Astrocyte (in vitro differentiated cells and primary cell): ENCODE results near the gene MRRF. TPM values are rescaled to one million over a fixed set of nuclear protein-coding genes. Genes with fewer than 3 reads are reported as not detected.
"Not testable (repeated sequence)": the region's sequence is repeated elsewhere in the genome, so short reads cannot be mapped to it uniquely, and the experiment has no call there.

Experiments
- DNase-seq: peaks from one replicate; pipeline ENCODE4 v3.0.0-alpha.2; 2010; ENCODE audit warnings: low read depth
- FAIRE-seq: peaks from 2 replicates; lab custom pipeline; 2011; peaks lifted over from hg19 to GRCh38; lab: Jason Lieb, UNC
- H2AFZ ChIP-seq: 2 replicates; pipeline ENCODE4 v1.6.0; 2012; ENCODE audit warnings: low read depth, low read length, inconsistent platforms
- H3K27ac ChIP-seq: 2 replicates; pipeline ENCODE4 v1.5.1; 2011; ENCODE audit warnings: low read depth, low read length, inconsistent platforms
- H3K27me3 ChIP-seq: 2 replicates; pipeline ENCODE4 v1.6.0; 2011; ENCODE audit warnings: low read length, inconsistent platforms; ENCODE audit not compliant: insufficient read depth
- H3K36me3 ChIP-seq: 2 replicates; pipeline ENCODE4 v1.5.1; 2011; ENCODE audit warnings: low read length, inconsistent platforms; ENCODE audit not compliant: insufficient read depth
- H3K4me1 ChIP-seq: 2 replicates; pipeline ENCODE4 v1.5.1; 2011; ENCODE audit warnings: low read length, inconsistent platforms; ENCODE audit not compliant: insufficient read depth
- H3K4me2 ChIP-seq: 2 replicates; pipeline ENCODE4 v1.6.0; 2012; ENCODE audit warnings: low read length, inconsistent platforms
- H3K4me3 ChIP-seq: 2 replicates; pipeline ENCODE4 v1.5.1; 2011; ENCODE audit warnings: low read depth, mild to moderate bottlenecking, low read length, inconsistent platforms; ENCODE audit not compliant: insufficient read depth
- H3K79me2 ChIP-seq: 2 replicates; pipeline ENCODE4 v1.6.0; 2012; ENCODE audit warnings: mild to moderate bottlenecking, low read length, inconsistent platforms; ENCODE audit not compliant: insufficient read depth
- H3K9ac ChIP-seq: 2 replicates; pipeline ENCODE4 v1.6.0; 2012; ENCODE audit warnings: mild to moderate bottlenecking, low read length, inconsistent platforms
- H3K9me3 ChIP-seq: 2 replicates; pipeline ENCODE4 v1.5.1; 2012; ENCODE audit warnings: low read depth, mild to moderate bottlenecking, low read length, inconsistent platforms; ENCODE audit not compliant: insufficient read depth
- H4K20me1 ChIP-seq: 2 replicates; pipeline ENCODE4 v1.6.0; 2012; ENCODE audit warnings: low read length, inconsistent platforms; ENCODE audit not compliant: insufficient read depth
- H3K27ac Mint-ChIP-seq: one replicate; pipeline ENCODE4 v1.8.0; 2021; ENCODE audit warnings: mild to moderate bottlenecking, mixed read lengths; ENCODE audit not compliant: unreplicated experiment
- H3K27me3 Mint-ChIP-seq: one replicate; pipeline ENCODE4 v1.8.0; 2021; ENCODE audit warnings: low read depth, mixed read lengths; ENCODE audit not compliant: unreplicated experiment
- H3K36me3 Mint-ChIP-seq: one replicate; pipeline ENCODE4 v1.8.0; 2021; ENCODE audit warnings: low read depth, mixed read lengths; ENCODE audit not compliant: unreplicated experiment
- H3K4me1 Mint-ChIP-seq: one replicate; pipeline ENCODE4 v1.8.0; 2021; ENCODE audit warnings: low read depth, mixed read lengths; ENCODE audit not compliant: unreplicated experiment
- H3K4me3 Mint-ChIP-seq: one replicate; pipeline ENCODE4 v1.8.0; 2021; ENCODE audit warnings: mild to moderate bottlenecking, moderate library complexity, mixed read lengths; ENCODE audit not compliant: unreplicated experiment
- H3K9me3 Mint-ChIP-seq: one replicate; pipeline ENCODE4 v1.8.0; 2021; ENCODE audit warnings: mild to moderate bottlenecking, mixed read lengths; ENCODE audit not compliant: unreplicated experiment
- CTCF ChIP-seq: IDR thresholded peaks from 2 replicates; pipeline ENCODE4 v1.5.1; 2011; ENCODE audit warnings: low read depth, mild to moderate bottlenecking, inconsistent platforms, low read length, moderate library complexity; ENCODE audit not compliant: insufficient read depth
- EZH2 ChIP-seq: IDR thresholded peaks from 2 replicates; pipeline ENCODE4 v1.6.1; 2012; ENCODE audit warnings: mild to moderate bottlenecking, low read length, inconsistent platforms; ENCODE audit not compliant: insufficient read depth
- total RNA-seq: library from RNA; stranded (reverse); gene quantifications from 2 replicates; pipeline ENCODE4 v1.2.1, GENCODE V29; 2021

Gene MRRF
- total RNA-seq, 1 donor from 2014 or later = 24.0 TPM

GRCh38 chr9:122327175-122327574 is 62.5 kb downstream of the MRRF start:
- H3K27ac Mint-ChIP-seq = no peak overlapping the region
- H3K9me3 ChIP-seq = no peaks in the 10 kb centered on the region
- H3K4me1 ChIP-seq = peaks cover 5% of the 10 kb centered on the region
- H2AFZ ChIP-seq = no peak overlapping the region
- H3K27me3 Mint-ChIP-seq = no peaks in the 10 kb centered on the region
- no peak overlapping the region for H3K4me3 ChIP-seq
- no peak overlapping the region for H3K4me3 Mint-ChIP-seq
- H3K36me3 Mint-ChIP-seq = peaks cover 10% of the 10 kb centered on the region
- no peak overlapping the region for H3K9ac ChIP-seq
- TF ChIP-seq EZH2 (no peak), CTCF (no peak)
- H3K79me2 ChIP-seq = no peaks in the 10 kb centered on the region
- H3K4me1 Mint-ChIP-seq = peaks cover 12% of the 10 kb centered on the region
- FAIRE-seq (no peak), DNase-seq (no peak)
- H4K20me1 ChIP-seq = no peaks in the 10 kb centered on the region
- H3K27ac ChIP-seq = no peak overlapping the region
- peaks cover 16% of the 10 kb centered on the region for H3K36me3 ChIP-seq
- no peaks in the 10 kb centered on the region for H3K9me3 Mint-ChIP-seq
- H3K4me2 ChIP-seq = no peak overlapping the region
- H3K27me3 ChIP-seq = no peaks in the 10 kb centered on the region

GRCh38 chr9:122329597-122329996 is 64.9 kb downstream of the MRRF start:
- Histone ChIP-seq H3K79me2 (no peaks in the 10 kb centered on the region), H3K4me2 (no peak overlapping the region), H2AFZ (no peak overlapping the region), H4K20me1 (no peaks in the 10 kb centered on the region), H3K36me3 (peaks cover 5% of the 10 kb centered on the region), H3K27ac (no peak overlapping the region), H3K27me3 (no peaks in the 10 kb centered on the region), H3K4me1 (peaks cover 5% of the 10 kb centered on the region), H3K9ac (no peak overlapping the region), H3K4me3 (no peak overlapping the region), H3K9me3 (no peaks in the 10 kb centered on the region)
- no peak for TF ChIP-seq EZH2
- no peak for TF ChIP-seq CTCF
- DNase-seq (no peak), FAIRE-seq (no peak)
- Mint-ChIP-seq H3K27ac (no peak overlapping the region), H3K27me3 (peaks cover 2% of the 10 kb centered on the region), H3K36me3 (peaks cover 8% of the 10 kb centered on the region), H3K4me3 (no peak overlapping the region), H3K9me3 (no peaks in the 10 kb centered on the region), H3K4me1 (peaks cover 12% of the 10 kb centered on the region)

GRCh38 chr9:122330466-122330865 is 65.8 kb downstream of the MRRF start:
- not testable (repeated sequence) for H3K9me3 Mint-ChIP-seq, DNase-seq, H3K27me3 ChIP-seq, H3K36me3 ChIP-seq, H4K20me1 ChIP-seq, H3K27ac Mint-ChIP-seq, H2AFZ ChIP-seq, H3K4me3 Mint-ChIP-seq, FAIRE-seq, H3K36me3 Mint-ChIP-seq, H3K79me2 ChIP-seq, H3K9me3 ChIP-seq, H3K4me1 Mint-ChIP-seq, H3K27ac ChIP-seq, H3K4me1 ChIP-seq, H3K4me3 ChIP-seq, H3K27me3 Mint-ChIP-seq, H3K9ac ChIP-seq, H3K4me2 ChIP-seq
